ENCODE measurements around the gene WDCP. TPM values are rescaled to one million over a fixed set of nuclear protein-coding genes. Genes with fewer than 3 reads are reported as not detected.
A peak's percentile ranks its signal among the peaks of the same experiment; 100 is the strongest.
"Not testable (repeated sequence)": the region's sequence is repeated elsewhere in the genome, so short reads cannot be mapped to it uniquely, and the experiment has no call there.

Gene WDCP
- total RNA-seq: 8.2 and 8.7 TPM in 2 replicates

DNA sequence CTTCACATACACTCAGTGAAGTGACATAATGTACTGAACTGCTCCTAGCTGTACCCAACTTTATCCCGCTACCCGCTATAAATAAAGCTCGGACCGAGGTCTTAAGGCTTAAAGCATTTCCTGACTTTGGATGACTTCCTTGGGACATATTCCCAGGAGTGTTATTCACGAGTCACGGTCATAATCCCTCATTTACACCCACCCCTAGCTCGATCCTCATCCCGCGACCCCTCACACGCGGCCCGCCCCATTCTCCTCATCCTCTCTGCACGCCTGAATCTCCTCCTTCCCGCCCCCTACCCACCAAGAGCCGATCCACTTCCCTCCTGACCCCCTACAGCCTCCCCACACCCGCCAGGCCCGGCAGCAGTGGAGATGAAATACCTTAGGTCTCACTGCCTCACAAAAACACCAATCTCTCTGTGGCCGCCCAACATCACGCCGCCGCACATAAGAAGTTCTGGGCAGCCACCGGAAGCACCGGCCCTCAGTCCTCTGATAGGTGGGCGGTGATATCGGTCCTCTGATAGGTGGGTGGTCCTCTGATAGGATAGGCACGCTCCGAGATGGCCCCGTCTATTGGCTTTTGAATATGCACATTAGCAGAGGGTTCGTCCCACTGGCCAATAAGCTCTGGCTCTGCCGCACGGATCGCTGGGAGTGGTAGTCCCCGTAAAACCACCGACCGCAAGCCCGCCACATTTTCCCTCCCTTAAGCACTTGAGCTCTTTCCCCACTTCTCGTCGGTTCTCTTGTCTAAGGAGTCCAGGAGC lies at the start of gene WDCP:
Gene WDCP (minus strand): TSS at position 462 of the 773 bp plus-strand sequence. CDS start 7,897 bp downstream, outside the sequence.
- DNase-seq (ENCODE audit: low read depth in 2 of 2): peak; percentile 95 to 100

GRCh38 chr2:24095171-24095677 lies 48.0 kb upstream of the WDCP start:
- not testable (repeated sequence) for DNase-seq (ENCODE audit: low read depth in 2 of 2)

- DNase-seq (ENCODE audit: low read depth in 2 of 2): not testable (repeated sequence)
Observed at GRCh38 chr2:24093270-24093669, 46.1 kb upstream of the WDCP start.

DNA sequence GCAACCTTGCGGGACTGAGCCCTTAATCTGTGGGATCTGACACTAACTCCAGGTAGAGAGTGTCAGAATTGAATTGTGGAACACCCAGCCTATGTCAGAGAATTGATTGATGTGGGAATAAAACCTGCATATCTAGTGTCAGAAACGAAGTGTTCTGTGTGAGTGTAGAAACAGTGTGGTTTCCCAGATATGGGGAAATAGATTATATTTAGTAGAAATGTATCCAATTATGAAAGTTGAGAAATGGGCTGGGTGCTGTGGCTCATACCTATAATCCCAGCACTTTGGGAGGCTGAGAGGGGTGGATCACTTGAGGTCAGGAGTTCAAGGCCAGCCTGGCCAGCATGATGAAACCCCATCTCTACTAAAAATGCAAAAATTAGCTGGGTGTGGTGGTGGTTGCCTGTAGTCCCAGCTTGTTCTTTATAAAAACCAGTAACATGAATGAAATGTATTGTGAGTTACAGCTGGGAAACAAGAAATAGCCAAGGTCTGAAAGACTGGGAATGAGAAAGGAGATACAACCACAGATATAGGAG lies 41.7 kb upstream of the WDCP start:
- no peak for DNase-seq (ENCODE audit: low read depth in 2 of 2)

- no peak for DNase-seq (ENCODE audit: low read depth in 2 of 2)
Observed at GRCh38 chr2:24087032-24087431, 39.8 kb upstream of the WDCP start.

- DNase-seq (ENCODE audit: low read depth in 2 of 2): no peak
Observed at GRCh38 chr2:24086241-24086640, 39.0 kb upstream of the WDCP start.

- DNase-seq (ENCODE audit: low read depth in 2 of 2): no peak
Observed at GRCh38 chr2:24085200-24085489, 38.0 kb upstream of the WDCP start.

- peak; percentile 68 to 93 for DNase-seq (ENCODE audit: low read depth in 2 of 2)
Observed at GRCh38 chr2:24084386-24085199, 37.4 kb upstream of the WDCP start, which contains the start of gene TP53I3. Gene TP53I3 (minus strand): TSS chr2:24084834. CDS start chr2:24084326, 508 bp downstream.

DNA sequence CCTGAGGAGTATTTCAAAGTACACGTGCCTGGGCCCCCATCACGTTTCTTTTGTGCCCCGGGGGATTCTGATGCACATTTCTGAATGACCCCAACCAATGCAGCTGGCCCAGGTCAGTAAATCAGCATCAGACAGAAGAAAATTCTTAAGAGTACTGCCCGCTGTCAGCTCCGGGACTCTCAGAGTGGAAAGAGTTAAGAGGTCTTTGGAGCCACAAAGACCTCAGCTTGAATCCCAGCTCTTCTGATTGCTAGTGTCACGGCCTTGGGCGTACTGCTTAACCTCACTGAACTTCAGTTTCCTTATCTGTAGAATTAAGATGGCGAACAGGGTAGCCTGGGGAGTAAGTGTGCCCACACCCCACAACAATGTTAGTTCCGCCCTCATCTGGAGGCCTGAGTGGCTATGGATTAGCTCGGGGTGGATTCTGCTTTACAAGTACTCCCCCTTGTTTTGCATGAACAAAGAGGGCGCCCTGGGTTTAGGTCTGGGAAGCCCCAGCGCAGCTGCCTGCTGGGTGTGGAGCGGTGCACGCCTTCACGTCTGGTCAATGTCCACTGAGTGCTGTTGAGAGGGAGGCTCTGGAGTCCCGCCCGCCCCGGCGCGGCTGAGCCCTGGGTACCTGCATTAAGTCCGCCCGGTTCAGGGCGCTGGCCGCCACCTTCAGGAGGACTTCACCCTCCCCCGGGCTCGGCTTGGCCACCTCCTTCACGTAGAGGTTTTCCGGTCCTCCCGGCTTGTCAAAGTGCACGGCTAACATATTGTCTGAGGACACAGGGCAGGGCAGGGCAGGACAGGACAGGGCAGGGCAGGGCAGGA lies 36.6 kb upstream of the WDCP start:
- DNase-seq (ENCODE audit: low read depth in 2 of 2): peak in 1 of 2 donors; percentile 78

- no peak for DNase-seq (ENCODE audit: low read depth in 2 of 2)
Observed at GRCh38 chr2:24082787-24083566, 35.8 kb upstream of the WDCP start.

DNA sequence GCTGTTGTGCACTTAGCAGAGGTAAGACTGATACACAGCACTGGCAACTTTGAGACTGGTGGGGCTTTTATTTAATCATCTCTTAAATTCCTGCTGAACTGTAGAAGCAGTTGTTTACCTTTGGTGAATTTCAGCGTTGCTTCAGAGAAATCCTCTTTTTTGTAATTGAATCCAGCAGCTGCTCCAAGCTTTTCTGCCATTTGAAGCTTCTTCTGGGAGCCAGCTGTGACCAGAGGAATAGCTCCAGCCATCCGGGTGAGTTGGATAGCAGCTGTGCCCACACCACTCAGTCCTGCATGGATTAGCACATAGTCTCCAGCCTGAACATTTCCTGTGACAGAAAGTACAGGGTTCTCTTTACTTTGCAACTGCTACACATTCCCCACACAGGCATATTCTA lies 33.5 kb upstream of the WDCP start:
- DNase-seq (ENCODE audit: low read depth in 2 of 2): no peak

DNA sequence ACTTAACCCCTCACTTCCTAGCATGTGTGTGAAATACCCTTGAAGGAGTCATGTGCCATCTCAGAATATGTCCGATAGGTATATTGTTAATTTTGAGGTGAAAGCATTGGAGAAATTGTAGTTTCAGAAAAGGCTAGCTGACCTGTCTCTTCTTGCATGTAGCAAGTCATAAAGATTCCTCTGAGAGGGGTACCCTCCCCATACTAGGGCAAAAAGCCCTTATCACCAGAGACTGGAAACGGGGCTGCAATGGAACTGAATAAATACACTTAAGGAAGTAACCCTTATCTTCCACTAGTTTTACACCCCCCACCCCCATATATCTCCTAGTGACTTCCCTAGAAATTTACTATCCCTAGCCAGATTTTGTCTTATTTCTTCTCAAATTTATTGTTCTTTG lies 30.7 kb upstream of the WDCP start:
- DNase-seq (ENCODE audit: low read depth in 2 of 2): no peak

DNA sequence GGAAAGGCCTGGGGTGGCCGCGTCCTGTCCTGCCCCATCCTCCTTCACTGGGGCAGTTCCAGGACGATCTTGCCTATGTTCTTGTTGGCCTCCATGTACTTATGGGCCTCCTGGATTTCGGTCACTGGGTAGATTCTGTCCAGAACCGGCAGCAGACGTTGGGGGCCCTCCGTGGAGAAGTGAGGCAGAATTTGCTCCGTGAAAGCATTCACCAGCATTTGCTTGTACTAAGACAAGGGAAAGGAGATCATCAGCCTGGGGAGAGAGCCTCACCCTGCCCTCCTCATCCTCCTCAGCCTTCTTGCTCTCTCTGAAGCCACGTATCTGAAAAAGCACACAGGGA lies 30.3 kb upstream of the WDCP start:
- DNase-seq (ENCODE audit: low read depth in 2 of 2): no peak

DNA sequence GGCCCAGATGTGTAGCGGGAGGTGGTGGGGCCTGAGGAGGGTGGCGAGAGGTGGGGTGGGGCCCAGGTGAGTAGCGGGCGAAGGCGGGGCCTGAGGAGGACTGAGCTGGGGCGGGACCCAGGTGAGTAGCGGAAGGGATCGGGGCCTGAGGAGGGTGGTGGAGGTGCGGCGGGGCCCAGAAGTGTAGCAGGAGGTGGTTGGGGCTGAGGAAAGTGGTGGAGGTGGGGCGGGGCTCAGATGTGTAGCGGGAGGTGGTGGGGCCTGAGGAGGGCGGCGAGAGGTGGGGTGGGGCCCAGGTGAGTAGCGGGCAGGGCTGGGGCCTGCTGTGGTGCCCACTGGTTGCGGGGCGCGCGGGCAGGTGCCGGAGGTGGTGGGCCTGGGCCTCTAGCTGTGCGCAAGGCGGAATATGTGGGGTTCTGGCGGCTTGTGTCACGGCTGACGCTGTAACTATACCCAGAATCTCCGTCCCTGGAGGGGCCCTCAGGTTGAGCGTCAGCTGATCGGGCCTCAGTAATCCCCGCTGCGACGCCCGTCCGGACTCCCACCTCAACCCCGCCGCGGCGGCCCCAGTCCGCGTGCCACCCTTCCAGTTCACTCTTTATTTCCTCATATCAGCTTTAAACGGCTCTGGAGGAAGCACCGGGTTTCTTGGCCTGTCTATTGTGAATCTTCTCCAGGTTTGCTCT lies 29.8 kb upstream of the WDCP start:
- no peak for DNase-seq (ENCODE audit: low read depth in 2 of 2)

DNA sequence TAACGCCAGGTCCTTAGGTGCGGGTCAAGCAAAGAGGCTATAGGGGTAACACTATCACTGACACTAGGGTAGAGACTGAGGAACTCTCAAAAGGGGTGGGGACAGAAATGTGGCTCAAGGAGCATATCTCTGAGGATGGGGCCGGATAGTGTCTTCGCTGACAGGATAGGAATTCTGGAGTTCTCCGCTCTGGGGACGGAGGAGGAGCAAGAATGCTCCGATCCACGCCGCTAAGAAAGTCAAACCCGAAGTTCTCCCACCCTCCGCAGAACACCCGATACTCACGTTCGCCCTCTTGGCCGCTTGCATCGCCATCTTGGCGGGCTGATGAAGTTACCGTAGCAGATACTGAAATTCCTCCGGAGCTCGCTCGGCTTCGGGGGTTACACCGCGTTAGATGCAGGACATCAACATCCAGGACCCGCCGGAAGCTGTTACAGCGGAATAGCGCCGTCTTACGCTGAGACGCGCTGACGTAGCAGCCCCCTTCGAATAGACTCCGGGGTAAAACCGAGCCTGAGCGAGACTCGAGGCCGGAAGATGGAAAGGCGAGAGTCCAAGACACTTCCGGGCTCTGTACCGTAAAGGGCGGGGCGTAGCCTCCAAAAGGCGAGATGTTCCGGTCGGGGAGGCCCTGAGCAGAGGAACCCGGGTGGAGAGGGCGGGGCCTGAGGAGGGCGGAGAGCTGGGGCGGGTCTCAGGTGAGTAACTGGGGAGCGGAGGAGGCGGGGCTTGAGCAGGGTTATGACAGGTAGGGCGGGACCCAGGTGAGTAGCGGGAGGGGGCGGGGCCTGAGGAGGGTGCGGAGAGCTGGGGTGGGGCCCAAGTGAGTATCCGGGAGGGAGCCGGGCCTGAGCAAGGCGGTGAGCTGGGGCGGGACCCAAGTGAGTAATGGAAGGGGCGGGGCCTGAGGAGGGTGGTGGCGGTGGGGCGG lies 29.0 kb upstream of the WDCP start, which contains the start of gene SF3B6:
Gene SF3B6 (minus strand): TSS at position 412 of the 934 bp plus-strand sequence. CDS start 97 bp downstream, at position 315.
- DNase-seq (ENCODE audit: low read depth in 2 of 2): peak; percentile 93 to 97

DNA sequence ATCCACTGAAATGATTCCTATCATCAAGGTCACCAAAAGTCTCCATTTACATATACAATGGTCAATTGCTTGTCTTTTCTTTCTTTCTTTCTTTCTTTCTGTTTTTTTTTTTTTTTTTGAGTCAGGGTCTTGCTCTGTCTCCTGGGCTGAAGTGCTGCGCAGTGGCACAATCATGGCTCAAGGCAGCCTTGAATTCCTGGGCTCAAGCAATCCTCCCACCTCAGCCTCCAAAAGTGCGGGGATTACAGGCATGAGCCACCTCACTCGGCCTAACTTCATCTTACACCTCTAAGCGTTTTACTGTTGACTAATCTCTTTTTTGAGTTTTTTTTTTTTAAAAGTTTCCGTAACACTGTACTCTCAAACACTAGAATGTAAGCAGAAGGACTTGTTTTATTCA lies 28.1 kb upstream of the WDCP start:
- DNase-seq (ENCODE audit: low read depth in 2 of 2): no peak

- DNase-seq (ENCODE audit: low read depth in 2 of 2): no peak
Observed at GRCh38 chr2:24073816-24074215, 26.6 kb upstream of the WDCP start.

- no peak for DNase-seq (ENCODE audit: low read depth in 2 of 2)
Observed at GRCh38 chr2:24072259-24072658, 25.1 kb upstream of the WDCP start.

DNA sequence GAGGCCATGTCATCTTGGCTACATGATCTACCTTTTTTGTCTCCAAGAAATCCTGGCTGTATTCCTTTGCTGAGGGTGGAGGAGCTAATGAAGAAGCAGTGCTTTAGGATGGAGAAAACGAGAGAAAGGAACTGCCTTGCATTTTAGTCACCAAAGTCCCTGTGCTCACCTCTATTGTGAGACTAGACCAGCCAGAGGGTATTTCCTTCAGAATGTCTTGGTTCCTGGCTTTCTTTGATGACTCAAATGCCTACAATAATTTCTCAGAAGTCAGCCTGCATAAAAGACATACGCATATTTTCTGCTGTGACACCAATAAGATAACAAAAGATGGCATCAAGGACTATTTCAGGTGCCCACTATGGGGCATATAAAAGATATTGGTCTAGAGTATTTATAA lies 18.1 kb upstream of the WDCP start:
- DNase-seq (ENCODE audit: low read depth in 2 of 2): no peak
